Panc1 (cell line): ENCODE measurements around the gene KCNMA1.

Experiments used
- CTCF ChIP-seq: fragments of 450-650 bp; IDR thresholded peaks from 2 replicates; pipeline ENCODE4 v1.5.1; 2017; ENCODE audit warnings: mild to moderate bottlenecking
- POLR2AphosphoS5 ChIP-seq: IDR thresholded peaks from 2 replicates; pipeline ENCODE4 v1.6.1; 2012; ENCODE audit warnings: mild to moderate bottlenecking, low read depth, low read length, moderate library complexity
- TCF7L2 ChIP-seq: IDR thresholded peaks from 2 replicates; pipeline ENCODE4 v1.6.1; 2011; ENCODE audit warnings: mild to moderate bottlenecking, low read depth, low read length, inconsistent platforms

- TF ChIP-seq TCF7L2 (no peak), CTCF (no peak), POLR2AphosphoS5 (no peak)
Observed at GRCh38 chr10:77027141-77027540, 610.5 kb downstream of the KCNMA1 start.
